ENCODE data around the gene PCP4.

The PCP4 gene

GRCh38 chr21:39976800-39977199 lies 109.6 kb downstream of the PCP4 start:
- TF ChIP-seq, protein P1, sequence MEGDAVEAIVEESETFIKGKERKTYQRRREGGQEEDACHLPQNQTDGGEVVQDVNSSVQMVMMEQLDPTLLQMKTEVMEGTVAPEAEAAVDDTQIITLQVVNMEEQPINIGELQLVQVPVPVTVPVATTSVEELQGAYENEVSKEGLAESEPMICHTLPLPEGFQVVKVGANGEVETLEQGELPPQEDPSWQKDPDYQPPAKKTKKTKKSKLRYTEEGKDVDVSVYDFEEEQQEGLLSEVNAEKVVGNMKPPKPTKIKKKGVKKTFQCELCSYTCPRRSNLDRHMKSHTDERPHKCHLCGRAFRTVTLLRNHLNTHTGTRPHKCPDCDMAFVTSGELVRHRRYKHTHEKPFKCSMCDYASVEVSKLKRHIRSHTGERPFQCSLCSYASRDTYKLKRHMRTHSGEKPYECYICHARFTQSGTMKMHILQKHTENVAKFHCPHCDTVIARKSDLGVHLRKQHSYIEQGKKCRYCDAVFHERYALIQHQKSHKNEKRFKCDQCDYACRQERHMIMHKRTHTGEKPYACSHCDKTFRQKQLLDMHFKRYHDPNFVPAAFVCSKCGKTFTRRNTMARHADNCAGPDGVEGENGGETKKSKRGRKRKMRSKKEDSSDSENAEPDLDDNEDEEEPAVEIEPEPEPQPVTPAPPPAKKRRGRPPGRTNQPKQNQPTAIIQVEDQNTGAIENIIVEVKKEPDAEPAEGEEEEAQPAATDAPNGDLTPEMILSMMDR (IDR thresholded peaks at IDR 0.05), result no peak

All from LNCAP (cell line).